A549 treated with GW870086 at 1 μM for 4 hours (cell line): ENCODE measurements around the gene CD300E. TPM values are rescaled to one million over a fixed set of nuclear protein-coding genes. Genes with fewer than 3 reads are reported as not detected.

Experiments
- total RNA-seq: library from RNA; stranded (reverse); fragments of 200-300 nt; extraction: Qiagen RNA extraction; gene quantifications from 5 replicates; pipeline ENCODE4 v1.2.3, GENCODE V29; 2022; ENCODE audit warnings: low read depth

The CD300E gene, protein sequence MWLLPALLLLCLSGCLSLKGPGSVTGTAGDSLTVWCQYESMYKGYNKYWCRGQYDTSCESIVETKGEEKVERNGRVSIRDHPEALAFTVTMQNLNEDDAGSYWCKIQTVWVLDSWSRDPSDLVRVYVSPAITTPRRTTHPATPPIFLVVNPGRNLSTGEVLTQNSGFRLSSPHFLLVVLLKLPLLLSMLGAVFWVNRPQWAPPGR
- not detected in 5 replicates for total RNA-seq

DNA sequence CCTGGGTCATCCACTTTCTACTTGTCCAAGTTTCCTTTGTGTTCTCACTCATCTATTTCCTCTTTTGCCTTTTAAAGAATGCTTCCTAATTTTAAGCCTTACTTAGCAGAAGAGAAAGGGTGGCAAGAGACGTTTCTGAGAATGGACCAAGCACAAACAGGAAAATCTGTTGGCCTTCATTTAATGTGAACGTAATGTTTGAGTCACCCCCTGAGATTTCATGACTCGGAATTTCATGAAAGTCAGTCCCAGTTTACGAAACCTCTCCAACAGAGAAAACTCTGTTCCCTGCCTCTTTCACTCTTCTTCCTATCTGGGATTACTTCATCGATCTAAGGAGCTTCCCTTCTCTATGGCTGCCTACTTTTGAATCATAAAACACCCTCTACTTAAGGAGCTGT lies at the start of gene CD300E:
CD300E (minus strand) TSS at position 46 of the 401 bp plus-strand sequence. CDS start 117 bp downstream, outside the sequence.

DNA sequence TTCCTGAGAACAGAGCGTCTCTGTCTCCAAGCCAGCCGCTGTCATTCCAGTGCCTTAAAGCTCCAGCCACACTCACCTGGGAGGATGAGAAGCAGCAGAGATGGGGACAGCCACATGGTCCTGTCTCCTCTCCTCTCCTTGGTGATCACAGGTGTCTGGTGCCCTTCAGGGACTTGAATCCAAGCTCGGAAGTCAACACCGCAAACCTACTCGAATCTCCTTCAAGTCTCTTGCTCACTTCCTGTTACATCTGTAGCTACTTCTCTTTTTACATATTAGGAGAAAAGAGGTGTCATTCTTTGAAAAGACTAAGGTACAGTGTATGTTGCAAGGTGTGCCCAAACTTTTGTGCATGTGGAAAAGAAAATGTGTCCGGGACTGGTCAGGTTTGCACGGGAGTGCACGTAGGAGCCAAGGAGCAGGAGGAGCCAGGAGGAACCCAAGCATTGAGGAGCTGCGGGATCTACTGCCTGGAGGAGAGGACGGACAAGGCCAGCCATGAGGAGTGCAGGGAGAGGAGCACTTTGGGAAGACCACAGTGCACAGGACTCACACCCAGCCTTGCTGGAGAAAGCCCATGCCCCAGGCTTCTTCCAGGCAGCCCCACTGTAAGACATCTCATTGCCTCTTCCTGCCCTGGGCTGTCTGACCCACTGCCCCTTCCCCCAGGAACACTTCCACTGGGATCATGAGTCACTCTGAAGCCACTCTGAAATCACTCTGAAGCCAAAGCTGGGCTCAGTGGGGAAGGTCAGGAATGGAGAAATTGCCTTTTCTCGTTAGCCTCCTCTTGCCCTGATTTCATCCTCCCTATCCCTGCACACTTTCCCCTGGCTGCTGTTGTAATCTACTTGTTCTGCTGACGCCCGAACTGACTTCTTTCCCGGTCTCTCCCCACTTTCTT lies 31.2 kb downstream of the CD300E start, which contains the start of gene CD300LD:
CD300LD (minus strand) TSS at position 197 of the 904 bp plus-strand sequence; CDS start at position 116, 81 bp downstream.

DNA sequence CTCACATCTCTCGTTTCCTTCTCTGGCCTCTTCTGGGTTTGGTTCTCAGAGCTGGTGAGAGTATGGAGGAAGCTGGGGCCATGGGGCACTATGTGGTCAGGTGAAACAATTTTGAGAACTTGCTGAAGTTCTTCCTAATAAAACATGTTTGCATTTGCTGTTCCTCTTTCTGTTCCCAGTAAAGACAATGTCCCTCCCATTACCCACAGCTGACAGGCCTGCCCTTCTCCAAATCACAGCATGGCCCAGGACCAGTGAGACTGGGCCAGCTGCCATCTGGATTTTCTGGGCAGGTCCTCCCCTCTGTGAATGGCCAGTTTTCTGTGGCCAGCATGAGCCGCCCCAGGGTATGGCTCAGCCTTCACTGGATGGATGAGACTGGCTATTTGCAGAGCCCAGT lies 56.1 kb downstream of the CD300E start, which contains the start of gene CD300H:
CD300H (minus strand) TSS at position 113 of the 400 bp plus-strand sequence.

Other genes with a start within 250 kb of the CD300E start
- gene GPRC5C, start 191.7 kb downstream of the CD300E start, total RNA-seq = 51.5 to 76.5 TPM (median 69.0 TPM) in 5 replicates
- not detected in 5 replicates for gene CD300A, start 157.1 kb downstream of the CD300E start, total RNA-seq
- 0.05 to 0.17 TPM (median 0.10 TPM) in 4 of 5 replicates, not detected in the other for gene CD300LB, start 92.3 kb downstream of the CD300E start, total RNA-seq
- gene CD300C, start 77.6 kb downstream of the CD300E start, total RNA-seq = 0.18 to 0.35 TPM (median 0.22 TPM) in 5 replicates
- gene CD300H, start 56.2 kb downstream of the CD300E start, total RNA-seq = 0.29 to 1.9 TPM (median 0.50 TPM) in 5 replicates
- not detected in 5 replicates for gene CD300LD, start 31.5 kb downstream of the CD300E start, total RNA-seq
- gene CD300LF, start 89.2 kb upstream of the CD300E start, total RNA-seq = not detected in 5 replicates
- gene RAB37, start 113.5 kb upstream of the CD300E start, total RNA-seq = 1.1 to 1.4 TPM (median 1.3 TPM) in 5 replicates
- 34.8 to 45.4 TPM (median 44.6 TPM) in 5 replicates for gene NHERF1, start 124.9 kb upstream of the CD300E start, total RNA-seq
- gene NAT9, start 152.6 kb upstream of the CD300E start, total RNA-seq = 46.7 to 62.2 TPM (median 56.4 TPM) in 5 replicates
- gene GRIN2C, start 236.1 kb upstream of the CD300E start, total RNA-seq = 0.14 to 0.37 TPM (median 0.22 TPM) in 5 replicates
- gene FDXR, start 249.3 kb upstream of the CD300E start, total RNA-seq = 48.1 to 67.0 TPM (median 61.8 TPM) in 5 replicates